Measurements from ENCODE around the gene SH2D1B. TPM values are rescaled to one million over a fixed set of nuclear protein-coding genes. Genes with fewer than 3 reads are reported as not detected.

The SH2D1B gene
- total and polyA plus RNA-seq, 2 experiments from 2014 or later = not detected

- ATAC-seq = no peak
- TF ChIP-seq EZH2phosphoT487 (IDR thresholded peaks at IDR 0.05; ENCODE audit: unreplicated experiment) (no peak), REST (IDR thresholded peaks at IDR 0.05; ENCODE audit: unreplicated experiment) (no peak)
- H3K4me3 Mint-ChIP-seq = no peak overlapping the region
- Histone ChIP-seq H3K79me2 (replicated peaks; ENCODE audit: insufficient read depth) (no peaks in the 10 kb centered on the region), H3K36me3 (ENCODE audit: insufficient read depth) (no peaks in the 10 kb centered on the region), H3K4me3 (no peak overlapping the region), H3K4me1 (ENCODE audit: insufficient read depth) (no peaks in the 10 kb centered on the region), H3K4me2 (no peak overlapping the region), H3K9me2 (ENCODE audit: insufficient read depth) (no peaks in the 10 kb centered on the region), H3K27ac (ENCODE audit: low read depth) (no peak overlapping the region), H2AFZ (no peak overlapping the region), H3K27me3 (ENCODE audit: insufficient read depth) (no peaks in the 10 kb centered on the region), H4K20me1 (replicated peaks; ENCODE audit: insufficient read depth) (no peaks in the 10 kb centered on the region), H3F3A (replicated peaks; ENCODE audit: low read depth) (no peaks in the 10 kb centered on the region)
- H3K4me1 Mint-ChIP-seq = peaks cover 5% of the 10 kb centered on the region
- H3K36me3 Mint-ChIP-seq (ENCODE audit: low read depth) = peaks cover 17% of the 10 kb centered on the region; the same call in 2 of the 3 replicates
- H3K27ac Mint-ChIP-seq = no peak overlapping the region
- H3K27me3 Mint-ChIP-seq (ENCODE audit: insufficient read depth, low read depth, poor library complexity) = peaks cover 14% of the 10 kb centered on the region
- H3K9me3 Mint-ChIP-seq = no peaks in the 10 kb centered on the region
- no peak for DNase-seq (ENCODE audit: low spot score)
Measured at GRCh38 chr1:162367772-162368171, 44.2 kb downstream of the SH2D1B start.

- TF ChIP-seq STAT1 (IDR thresholded peaks at IDR 0.05; ENCODE audit: unreplicated experiment) = no peak
- TF ChIP-seq ZNF331 (CRISPR knock-in tag; IDR thresholded peaks at IDR 0.05; ENCODE audit: low read depth) = no peak
- no peak for TF ChIP-seq REST (IDR thresholded peaks at IDR 0.05; ENCODE audit: unreplicated experiment)
- TF ChIP-seq ETS1 (IDR thresholded peaks at IDR 0.05) = no peak
- TF ChIP-seq CREB1 (CRISPR knock-in tag; IDR thresholded peaks at IDR 0.05; ENCODE audit: low read depth) = no peak
- no peak for TF ChIP-seq ZNF114 (CRISPR knock-in tag; IDR thresholded peaks at IDR 0.05)
- TF ChIP-seq JUNB (IDR thresholded peaks at IDR 0.05; ENCODE audit: unreplicated experiment) = no peak
- TF ChIP-seq EZH2phosphoT487 (IDR thresholded peaks at IDR 0.05; ENCODE audit: unreplicated experiment) = no peak
- TF ChIP-seq POLR2AphosphoS5 (IDR thresholded peaks at IDR 0.05; ENCODE audit: low read depth) = no peak
- H3K27ac ChIP-seq (ENCODE audit: low read depth) = no peak overlapping the region
- Mint-ChIP-seq H3K4me3 (no peak overlapping the region), H3K27me3 (ENCODE audit: insufficient read depth, low read depth, poor library complexity) (peaks cover 14% of the 10 kb centered on the region), H3K27ac (no peak overlapping the region), H3K36me3 (ENCODE audit: low read depth) (peaks cover 17% of the 10 kb centered on the region; the same call in 2 of the 3 replicates), H3K9me3 (no peaks in the 10 kb centered on the region), H3K4me1 (peaks cover 6% of the 10 kb centered on the region)
- H2AFZ ChIP-seq = no peak overlapping the region
- no peaks in the 10 kb centered on the region for H3K9me2 ChIP-seq (ENCODE audit: insufficient read depth)
- ATAC-seq (peak; percentile 64), DNase-seq (ENCODE audit: low spot score) (no peak)
- no peaks in the 10 kb centered on the region for H3K27me3 ChIP-seq (ENCODE audit: insufficient read depth)
- no peaks in the 10 kb centered on the region for H3K4me1 ChIP-seq (ENCODE audit: insufficient read depth)
- H3K36me3 ChIP-seq (ENCODE audit: insufficient read depth) = no peaks in the 10 kb centered on the region
- no peaks in the 10 kb centered on the region for H4K20me1 ChIP-seq (replicated peaks; ENCODE audit: insufficient read depth)
- no peak overlapping the region for H3K4me3 ChIP-seq
- H3K79me2 ChIP-seq (replicated peaks; ENCODE audit: insufficient read depth) = no peaks in the 10 kb centered on the region
- H3K4me2 ChIP-seq = no peak overlapping the region
- no peaks in the 10 kb centered on the region for H3F3A ChIP-seq (replicated peaks; ENCODE audit: low read depth)
Measured at GRCh38 chr1:162367073-162367472, 44.9 kb downstream of the SH2D1B start.
